B cell (primary cell): ENCODE results near the gene ENDOV. TPM values are rescaled to one million over a fixed set of nuclear protein-coding genes. Genes with fewer than 3 reads are reported as not detected.

Experiments used
- ATAC-seq: fragments of 200-7000 bp; cut with Tn5 transposase; one replicate; pipeline ENCODE4 v1.10.0; 2021; ENCODE audit warnings: low read depth, mild to moderate bottlenecking, moderate number of reproducible peaks, moderate library complexity
- CTCF ChIA-PET: fragments of 350-600 bp; sonication (Branson Sonifier 250); formaldehyde crosslinking; loops from one replicate; lab custom pipeline; 2021; ENCODE audit warnings: antibody characterized with exemption, inconsistent platforms; lab: Charles Lee
- POLR2A ChIA-PET: fragments of 350-600 bp; sonication (Branson Sonifier 250); formaldehyde crosslinking; loops from one replicate; lab custom pipeline; 2021; ENCODE audit warnings: antibody characterized with exemption; lab: Charles Lee
- DNase-seq: peaks from one replicate; pipeline ENCODE4 v3.0.0; 2013
- H2AFZ ChIP-seq: 2 replicates; pipeline ENCODE4 v1.6.1; 2012; ENCODE audit warnings: mild to moderate bottlenecking, low read depth, low read length; ENCODE audit not compliant: insufficient read depth, poor library complexity, severe bottlenecking
- H3K27ac ChIP-seq, 2 donors: 1 replicate in 1 of 2; 2 replicates in 1 of 2; pipeline ENCODE4 v1.5.1; 2012 to 2013; ENCODE audit warnings: low read length in 2 of 2, mild to moderate bottlenecking in 2 of 2, moderate library complexity in 1 of 2
- H3K27me3 ChIP-seq, 4 experiments: fragments of 200-600 bp in 1 of 4; sonication (generic) in 1 of 4; replicated peaks in 1 of 4; 1 replicate in 2 of 4; 2 replicates in 2 of 4; pipeline versions ENCODE4 v1.6.1 to v1.7.0; 2013 to 2016; ENCODE audit warnings: low read length in 3 of 4, mild to moderate bottlenecking in 2 of 4, mixed read lengths in 1 of 4, moderate library complexity in 1 of 4; ENCODE audit not compliant: insufficient read depth in 4 of 4, control insufficient read depth in 3 of 4; ENCODE audit errors: control extremely low read depth in 1 of 4
- H3K36me3 ChIP-seq, 2 experiments: replicated peaks in 1 of 2; 1 replicate in 1 of 2; 2 replicates in 1 of 2; pipeline versions ENCODE4 v1.6.1 to v1.7.1; 2013; ENCODE audit warnings: low read length in 1 of 2; ENCODE audit not compliant: insufficient read depth in 2 of 2, control insufficient read depth in 1 of 2; ENCODE audit errors: control extremely low read depth in 1 of 2, extremely low read depth in 1 of 2
- H3K4me1 ChIP-seq, 2 donors: fragments of 200-600 bp in 1 of 2; sonication (generic) in 1 of 2; 1 replicate in 1 of 2; 2 replicates in 1 of 2; pipeline versions ENCODE4 v1.5.1 to v1.6.1; 2013 to 2017; ENCODE audit warnings: low read length in 2 of 2; ENCODE audit not compliant: control insufficient read depth in 2 of 2, insufficient read depth in 2 of 2
- H3K4me2 ChIP-seq: replicated peaks from 2 replicates; pipeline ENCODE3; 2012; ENCODE audit warnings: mild to moderate bottlenecking, low read depth, low read length; ENCODE audit not compliant: poor library complexity, severe bottlenecking
- H3K4me3 ChIP-seq, 5 experiments: fragments of 200-600 bp in 1 of 5; sonication (generic) in 1 of 5; 1 replicate in 3 of 5; 2 replicates in 2 of 5; pipeline versions ENCODE4 v1.5.1 to v1.7.0; 2011 to 2016; ENCODE audit warnings: low read length in 4 of 5, mild to moderate bottlenecking in 4 of 5, low read depth in 2 of 5, control low read depth in 1 of 5, moderate library complexity in 1 of 5; ENCODE audit not compliant: insufficient read depth in 1 of 5; ENCODE audit errors: control extremely low read depth in 1 of 5, extremely low read depth in 1 of 5
- H3K79me2 ChIP-seq: fragments of 200-600 bp; sonication (generic); one replicate; pipeline ENCODE4 v1.6.0; 2016; ENCODE audit warnings: low read length; ENCODE audit not compliant: control insufficient read depth, insufficient read depth
- H3K9ac ChIP-seq: fragments of 200-600 bp; sonication (generic); 2 replicates; pipeline ENCODE4 v1.6.1; 2017; ENCODE audit warnings: mild to moderate bottlenecking, low read length, moderate library complexity
- H3K9me3 ChIP-seq, 3 donors: one replicate each; pipeline versions ENCODE4 v1.6.1 to v1.7.1; 2013; ENCODE audit warnings: low read length in 2 of 3; ENCODE audit not compliant: control insufficient read depth in 2 of 3, insufficient read depth in 1 of 3; ENCODE audit errors: control extremely low read depth in 1 of 3
- H4K20me1 ChIP-seq: 2 replicates; pipeline ENCODE4 v1.6.0; 2012; ENCODE audit warnings: mild to moderate bottlenecking, low read length; ENCODE audit not compliant: insufficient read depth, control insufficient read depth, poor library complexity, severe bottlenecking
- H3K27ac Mint-ChIP-seq: one replicate; pipeline ENCODE4 v1.8.0; 2021; ENCODE audit warnings: mixed read lengths
- H3K27me3 Mint-ChIP-seq: one replicate; pipeline ENCODE4 v1.8.0; 2021; ENCODE audit warnings: mixed read lengths
- H3K4me1 Mint-ChIP-seq: one replicate; pipeline ENCODE4 v1.8.0; 2021; ENCODE audit warnings: mixed read lengths
- H3K4me3 Mint-ChIP-seq: one replicate; pipeline ENCODE4 v1.8.0; 2021; ENCODE audit warnings: mixed read lengths
- H3K9me3 Mint-ChIP-seq: one replicate; pipeline ENCODE4 v1.8.0; 2022; ENCODE audit warnings: mixed read lengths; ENCODE audit not compliant: insufficient read depth
- CTCF ChIP-seq: fragments of 200-600 bp; IDR thresholded peaks from one replicate; pipeline ENCODE4 v1.8.0; 2022; ENCODE audit warnings: antibody characterized with exemption, mild to moderate bottlenecking
- EZH2 ChIP-seq: IDR thresholded peaks from 2 replicates; pipeline ENCODE4 v1.6.1; 2012; ENCODE audit warnings: borderline replicate concordance, low read depth, mild to moderate bottlenecking, moderate library complexity, low read length; ENCODE audit not compliant: insufficient read depth, poor library complexity, severe bottlenecking
- WGBS: methylation state at CpG from one replicate; pipeline ENCODE4 v1.1.5; 2013; ENCODE audit warnings: missing lambda C conversion rate; ENCODE audit not compliant: insufficient coverage; 5-methylcytosine and 5-hydroxymethylcytosine counted together
- intact Hi-C: fragments of 100-400 bp; cut with micrococcal nuclease; formaldehyde crosslinking; loops from one replicate; pipeline ENCODE4 v1.10.0; 2022
- polyA plus RNA-seq: library from polyadenylated mRNA; depleted of rRNA; stranded (reverse); fragments of >200 nt; gene quantifications from 2 replicates; pipeline ENCODE4 v1.2.3, GENCODE V29; 2012
- total RNA-seq, 2 donors: library from RNA; stranded (reverse); fragments of 120-200 nt in 1 of 2; gene quantifications; 1 replicate in 1 of 2; 2 replicates in 1 of 2; pipeline versions ENCODE4 v1.2.3 to v1.2.4, GENCODE V29; 2013 to 2022

The ENDOV gene
- total and polyA plus RNA-seq, 2 donors (not counting 1 experiment from before 2014, with no cell fraction given) = 25.3 to 49.5 TPM

DNA sequence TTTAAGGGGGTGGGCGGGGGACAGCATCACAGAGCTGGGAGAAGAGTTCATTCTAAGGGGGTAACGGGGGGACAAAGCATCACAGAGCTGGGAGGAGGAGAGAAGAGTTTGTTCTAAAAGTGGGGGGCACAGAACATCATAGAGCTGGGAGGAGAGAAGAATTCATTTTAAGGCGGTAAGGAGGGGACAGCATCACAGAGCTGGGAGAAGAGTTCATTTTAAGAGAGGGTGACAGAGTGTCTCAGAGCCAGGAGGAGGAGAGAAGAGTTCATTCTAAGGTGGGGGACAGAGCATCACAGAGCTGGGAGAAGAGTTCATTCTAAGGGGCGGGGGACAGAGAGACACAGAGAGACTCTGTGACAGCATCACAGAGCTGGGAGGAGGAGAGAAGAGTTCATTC is 27.8 kb downstream of the ENDOV start:
- H3K27ac ChIP-seq = no peak overlapping the region
- H3K36me3 ChIP-seq = no peaks in the 10 kb centered on the region
- H4K20me1 ChIP-seq = no peaks in the 10 kb centered on the region
- peaks cover 0 to 14% (median 0%) of the 10 kb centered on the region in 3 donors for H3K9me3 ChIP-seq
- DNase-seq (no peak), ATAC-seq (no peak)
- no peak overlapping the region for H3K9ac ChIP-seq
- H3K4me3 Mint-ChIP-seq = no peak overlapping the region
- CTCF ChIA-PET = no interaction called here
- H3K27ac Mint-ChIP-seq = no peak overlapping the region
- no peak overlapping the region for H2AFZ ChIP-seq
- H3K27me3 ChIP-seq = peaks cover 0 to 2% (median 0%) of the 10 kb centered on the region in 4 experiments
- 88% methylated on average over 4 of the region's 4 CpGs for WGBS
- TF ChIP-seq CTCF (no peak), EZH2 (no peak)
- H3K4me3 ChIP-seq = no peak overlapping the region
- peaks cover 7% of the 10 kb centered on the region for H3K79me2 ChIP-seq
- H3K4me1 Mint-ChIP-seq = no peaks in the 10 kb centered on the region
- no peak overlapping the region for H3K4me2 ChIP-seq
- H3K9me3 Mint-ChIP-seq = no peaks in the 10 kb centered on the region
- H3K27me3 Mint-ChIP-seq = peaks cover 12% of the 10 kb centered on the region
- no peaks in the 10 kb centered on the region for H3K4me1 ChIP-seq
- POLR2A ChIA-PET = no interaction called here
- intact Hi-C loops = no loop called here

GRCh38 chr17:80443498-80443897 is 28.5 kb downstream of the ENDOV start:
- Histone ChIP-seq H3K27me3 (peaks cover 0 to 2% (median 0%) of the 10 kb centered on the region in 4 experiments), H3K9me3 (peaks cover 0 to 14% (median 0%) of the 10 kb centered on the region in 3 donors), H3K79me2 (peaks cover 7% of the 10 kb centered on the region), H3K4me1 (no peaks in the 10 kb centered on the region), H3K27ac (no peak overlapping the region), H3K4me2 (no peak overlapping the region), H3K9ac (no peak overlapping the region), H4K20me1 (no peaks in the 10 kb centered on the region), H2AFZ (no peak overlapping the region), H3K4me3 (no peak overlapping the region), H3K36me3 (no peaks in the 10 kb centered on the region)
- WGBS = 59% methylated on average over 11 of the region's 12 CpGs
- DNase-seq (no peak), ATAC-seq (no peak)
- peaks cover 13% of the 10 kb centered on the region for H3K27me3 Mint-ChIP-seq
- CTCF ChIA-PET = no interaction called here
- H3K27ac Mint-ChIP-seq = no peak overlapping the region
- intact Hi-C loops = no loop called here
- no peaks in the 10 kb centered on the region for H3K9me3 Mint-ChIP-seq
- POLR2A ChIA-PET = no interaction called here
- H3K4me1 Mint-ChIP-seq = no peaks in the 10 kb centered on the region
- TF ChIP-seq CTCF (no peak), EZH2 (no peak)
- H3K4me3 Mint-ChIP-seq = no peak overlapping the region
